Iris pigment epithelial cell (primary cell): Measurements from ENCODE around the gene ANKZF1.
"Not testable (repeated sequence)": the region's sequence is repeated elsewhere in the genome, so short reads cannot be mapped to it uniquely, and the experiment has no call there.

ENCODE experiments used
- DNase-seq: peaks from one replicate; pipeline ENCODE4 v3.0.0-alpha.2; 2011; ENCODE audit warnings: low read depth

The ANKZF1 gene

DNA sequence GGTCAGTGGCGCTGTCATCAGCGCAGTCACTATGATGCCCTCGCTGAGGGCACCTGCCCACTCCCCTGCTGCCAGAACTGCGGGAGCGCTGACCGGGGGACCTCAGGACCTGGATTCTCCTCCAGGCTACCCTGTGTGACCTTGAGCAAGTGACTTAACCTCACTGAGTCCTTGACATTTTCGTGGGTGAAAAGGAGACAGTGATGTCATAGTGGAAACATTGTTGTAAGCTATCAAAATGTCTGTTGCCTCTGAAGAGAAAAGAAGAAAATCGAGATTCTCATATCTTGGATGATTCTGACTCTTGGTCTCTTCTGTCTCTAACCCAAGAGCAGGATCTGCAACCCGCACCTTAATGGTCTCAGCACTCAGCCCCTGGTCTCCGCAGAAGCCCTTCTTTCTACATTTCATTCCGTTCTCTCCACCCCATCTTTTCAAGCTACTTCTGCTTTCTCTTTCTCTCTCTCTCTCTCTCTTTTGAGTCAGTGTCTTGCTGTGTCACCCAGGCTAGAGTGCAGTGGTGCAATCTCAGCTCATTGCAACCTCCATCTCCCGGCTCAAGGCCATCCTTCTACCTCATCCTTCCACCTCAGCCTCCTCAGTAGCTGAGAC is 25.1 kb downstream of the ANKZF1 start:
- DNase-seq: peak; percentile 29

DNA sequence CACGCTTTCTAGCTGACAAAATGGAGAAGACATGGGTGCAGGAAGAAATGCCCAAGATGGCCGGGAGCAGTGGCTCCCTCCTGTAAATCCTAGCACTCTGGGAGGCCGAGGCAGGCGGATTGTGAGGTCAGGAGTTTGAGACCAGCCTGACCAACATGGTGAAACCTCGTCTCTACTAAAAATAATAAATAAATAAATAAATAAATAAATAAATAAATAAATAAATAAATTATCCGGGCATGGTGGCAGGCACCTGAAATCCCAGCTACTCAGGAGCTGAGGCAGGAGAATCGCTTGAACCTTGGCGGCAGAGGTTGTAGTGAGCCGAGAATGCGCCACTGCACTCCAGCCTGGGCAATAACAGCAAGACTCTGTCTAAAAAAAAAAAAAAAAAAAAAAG is 29.3 kb downstream of the ANKZF1 start:
- not testable (repeated sequence) for DNase-seq

DNA sequence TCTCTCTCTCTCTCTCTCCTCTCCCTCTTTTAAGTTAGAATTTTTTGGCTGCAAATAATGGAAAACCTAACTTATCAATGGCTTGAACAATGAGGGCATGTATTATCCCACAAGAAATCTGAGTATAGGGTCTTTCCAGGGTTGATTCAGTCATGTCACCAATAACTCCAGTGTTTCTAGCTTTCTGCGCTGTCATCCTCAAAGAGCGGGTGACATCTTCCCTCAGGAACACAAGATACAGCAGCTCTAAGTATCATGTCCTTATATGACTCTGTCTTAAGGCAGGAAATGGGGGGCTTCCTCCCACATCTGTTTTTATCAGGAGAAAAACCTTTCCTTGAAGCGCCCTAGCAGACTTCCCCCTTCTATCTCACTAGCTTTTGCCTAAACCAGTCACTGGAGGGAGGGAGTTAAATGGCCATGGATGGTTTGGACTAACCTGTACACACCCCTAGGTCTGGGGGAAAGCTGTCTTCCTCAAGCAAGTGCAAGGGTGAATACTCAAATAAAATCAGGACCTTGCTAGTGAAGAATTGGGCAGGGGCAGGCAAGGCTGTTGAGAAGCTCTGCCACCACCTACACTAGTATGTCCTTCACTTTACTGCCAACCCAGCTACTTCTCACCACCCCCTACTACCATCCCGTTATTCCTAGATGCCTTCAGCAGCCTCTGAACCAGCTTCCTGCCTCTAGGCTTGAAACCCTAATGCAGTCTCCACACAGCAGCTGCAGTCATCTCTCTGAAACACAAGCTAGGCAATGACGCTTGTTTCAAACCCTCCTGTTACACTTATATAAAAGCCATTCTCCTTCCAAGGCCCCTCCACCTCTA is 31.6 kb downstream of the ANKZF1 start:
- no peak for DNase-seq

DNA sequence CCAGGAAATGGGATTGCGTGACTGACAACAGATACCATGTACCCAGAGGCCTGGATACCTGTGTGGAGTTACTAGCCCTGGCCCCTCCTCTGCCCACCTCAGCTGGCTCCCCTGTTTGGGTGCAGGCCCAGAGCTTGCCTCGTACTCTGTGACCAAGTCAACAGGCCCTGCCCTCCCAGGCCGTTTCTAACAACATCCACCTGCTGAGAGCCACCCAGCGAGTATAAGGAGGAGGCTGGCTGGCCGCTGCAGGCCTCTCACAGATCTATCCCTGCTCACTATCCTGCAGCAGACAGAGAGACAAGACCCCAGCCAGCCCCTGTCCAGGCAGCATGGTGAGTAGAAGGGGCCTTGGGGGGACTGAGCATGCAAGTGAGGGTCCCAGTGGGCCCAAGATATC is 36.6 kb downstream of the ANKZF1 start:
- no peak for DNase-seq

DNA sequence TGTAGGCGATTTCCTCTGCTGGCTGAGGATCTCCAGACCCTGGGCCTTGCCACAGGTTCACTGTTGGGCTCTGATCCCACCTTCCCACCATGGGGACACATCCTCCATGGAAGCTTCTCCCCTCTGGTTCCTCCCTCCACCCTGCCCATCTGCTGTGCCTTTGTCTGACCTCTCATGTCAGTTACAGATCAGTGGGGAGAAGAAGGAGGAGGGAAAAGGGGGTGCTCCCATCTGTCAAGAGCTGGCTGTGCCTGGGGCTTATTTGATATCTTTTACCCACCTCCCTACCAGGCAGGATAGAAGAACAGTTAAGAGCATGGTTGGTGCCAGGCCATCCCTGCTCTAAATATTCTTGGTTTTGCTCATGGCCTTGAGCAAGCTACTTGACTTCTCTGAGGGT is 37.3 kb downstream of the ANKZF1 start:
- no peak for DNase-seq

DNA sequence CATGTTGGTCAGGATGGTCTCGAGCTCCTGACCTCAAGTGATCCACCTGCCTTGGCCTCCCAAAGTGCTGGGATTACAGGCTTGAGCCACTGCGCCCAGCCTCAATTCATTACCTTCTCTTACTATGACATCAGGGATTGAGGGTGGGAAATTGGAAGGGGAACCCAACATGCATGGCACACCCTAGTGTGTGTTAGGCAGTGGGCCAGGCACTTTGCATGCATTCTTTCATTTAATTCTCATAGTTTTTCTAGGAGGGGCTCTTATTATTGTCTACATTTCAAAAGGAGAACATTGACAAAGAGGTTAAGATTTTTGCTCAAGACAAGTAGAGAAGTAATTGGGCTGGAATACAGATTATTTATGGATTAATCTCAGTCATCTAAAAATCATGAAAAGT is 38.7 kb downstream of the ANKZF1 start:
- DNase-seq: no peak

DNA sequence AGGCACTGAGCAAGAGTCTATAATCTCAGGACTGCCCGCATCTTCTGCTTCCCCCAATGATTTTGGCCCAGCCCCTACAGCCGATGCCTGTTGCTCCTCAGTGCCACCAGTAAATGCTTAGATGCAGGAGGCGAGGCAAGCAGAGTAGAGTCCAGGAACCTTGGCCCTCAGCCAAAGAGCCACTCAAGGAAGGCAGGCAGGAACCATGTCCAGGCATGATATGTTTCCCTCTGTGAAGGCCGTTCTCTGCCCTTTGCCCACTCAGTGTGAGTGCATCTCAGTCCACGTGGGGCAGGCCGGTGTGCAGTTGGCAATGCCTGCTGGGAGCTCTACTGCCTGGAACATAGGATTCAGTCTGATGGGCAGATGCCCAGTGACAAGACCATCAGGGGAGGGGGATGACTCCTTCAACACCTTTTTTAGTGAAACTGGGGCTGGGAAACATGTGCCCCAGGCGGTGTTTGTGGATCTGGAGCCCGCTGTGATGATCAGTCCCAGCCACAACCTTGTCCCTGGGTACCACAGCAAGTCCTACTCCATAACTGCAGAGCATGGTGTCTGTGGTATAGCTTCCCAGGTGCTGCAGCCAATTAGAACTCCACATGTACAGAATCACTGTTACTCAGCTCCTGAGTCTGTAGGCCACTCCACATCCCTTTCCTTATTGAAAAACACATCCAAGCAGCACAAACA is 39.9 kb downstream of the ANKZF1 start:
- DNase-seq: no peak

DNA sequence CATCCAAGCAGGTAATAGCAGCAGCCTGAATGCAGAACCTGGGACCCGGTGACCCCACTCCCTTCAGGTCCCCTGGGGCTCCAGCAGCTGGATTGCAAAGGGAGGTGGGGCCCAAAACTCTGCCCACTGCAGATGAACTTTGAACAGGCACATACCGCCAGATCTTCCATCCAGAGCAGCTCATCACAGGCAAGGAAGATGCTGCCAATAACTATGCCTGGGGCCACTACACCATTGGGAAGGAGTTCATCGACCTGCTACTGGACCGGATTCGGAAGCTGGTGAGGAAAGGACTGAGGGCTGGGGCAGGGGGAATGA is 40.4 kb downstream of the ANKZF1 start:
- no peak for DNase-seq

DNA sequence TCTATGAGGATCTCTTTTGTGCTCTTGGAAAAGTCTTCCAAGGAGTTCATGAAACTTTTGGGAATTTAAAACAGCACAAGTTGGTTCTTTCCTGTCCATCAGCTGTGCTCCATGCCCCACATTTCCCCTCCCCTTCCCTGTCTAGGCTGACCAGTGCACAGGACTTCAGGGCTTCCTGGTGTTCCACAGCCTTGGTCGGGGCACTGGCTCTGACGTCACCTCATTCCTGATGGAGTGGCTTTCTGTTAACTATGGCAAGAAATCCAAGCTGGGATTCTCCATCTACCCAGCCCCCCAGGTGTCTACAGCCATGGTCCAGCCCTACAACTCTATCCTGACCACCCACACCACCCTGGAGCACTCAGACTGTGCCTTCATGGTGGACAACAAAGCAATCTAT is 41.4 kb downstream of the ANKZF1 start:
- no peak for DNase-seq

DNA sequence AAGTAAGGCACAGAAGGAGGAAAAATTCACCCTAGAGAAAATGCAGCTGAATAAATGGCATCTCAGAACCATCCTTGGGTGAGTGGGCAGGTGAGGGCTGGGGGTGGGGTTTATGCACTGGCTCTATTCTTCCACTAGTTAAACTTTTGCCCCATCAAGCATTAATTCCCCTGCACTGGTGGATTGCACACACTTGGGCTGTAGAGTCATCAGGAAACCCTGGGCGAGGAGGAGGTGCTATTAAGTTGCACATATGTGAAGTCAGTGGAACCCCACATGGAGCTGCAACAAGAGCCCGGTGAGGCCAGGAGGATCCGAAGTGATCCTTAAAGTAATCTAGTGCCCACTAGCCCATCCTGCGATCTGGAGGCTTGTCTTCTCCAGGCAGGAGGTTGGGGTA is 42.8 kb downstream of the ANKZF1 start:
- no peak for DNase-seq

DNA sequence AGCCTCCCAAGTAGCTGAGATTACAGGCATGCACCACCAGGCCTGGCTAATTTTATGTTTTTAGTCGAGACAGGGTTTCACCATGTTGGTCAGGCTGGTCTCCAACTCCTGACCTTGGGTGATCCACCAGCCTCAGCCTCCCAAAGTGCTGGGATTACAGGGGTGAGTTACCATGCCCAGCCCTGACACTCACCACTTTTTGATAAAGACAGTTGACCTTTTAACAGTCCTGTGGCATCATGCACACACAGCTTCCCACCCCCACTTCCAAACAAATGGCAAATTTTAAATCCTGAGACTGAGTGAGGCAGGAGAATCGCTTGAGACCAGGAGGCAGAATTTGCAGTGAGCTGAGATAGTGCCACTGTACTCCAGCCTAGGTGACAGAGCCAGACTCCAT is 43.4 kb downstream of the ANKZF1 start:
- no peak for DNase-seq

DNA sequence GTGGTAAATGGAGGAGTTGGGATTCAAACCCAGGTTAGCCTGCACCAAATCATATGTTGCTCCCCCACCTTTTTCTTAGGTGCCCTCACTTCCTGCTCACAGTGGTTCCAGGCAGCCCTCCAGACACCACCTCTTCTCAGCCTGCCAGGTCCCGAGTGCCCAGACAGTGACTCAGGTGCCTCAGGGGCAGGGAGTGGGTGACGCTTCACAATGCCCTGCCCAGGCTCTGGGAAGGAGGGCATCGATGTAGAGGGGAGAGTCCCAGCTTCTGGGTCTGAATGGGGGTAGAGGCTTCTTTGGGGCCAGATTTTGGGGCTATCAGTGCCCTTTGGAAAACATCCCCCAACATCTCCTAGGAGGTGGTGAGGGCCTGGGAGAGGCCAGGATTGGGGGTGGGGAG is 44.3 kb downstream of the ANKZF1 start:
- DNase-seq: no peak

DNA sequence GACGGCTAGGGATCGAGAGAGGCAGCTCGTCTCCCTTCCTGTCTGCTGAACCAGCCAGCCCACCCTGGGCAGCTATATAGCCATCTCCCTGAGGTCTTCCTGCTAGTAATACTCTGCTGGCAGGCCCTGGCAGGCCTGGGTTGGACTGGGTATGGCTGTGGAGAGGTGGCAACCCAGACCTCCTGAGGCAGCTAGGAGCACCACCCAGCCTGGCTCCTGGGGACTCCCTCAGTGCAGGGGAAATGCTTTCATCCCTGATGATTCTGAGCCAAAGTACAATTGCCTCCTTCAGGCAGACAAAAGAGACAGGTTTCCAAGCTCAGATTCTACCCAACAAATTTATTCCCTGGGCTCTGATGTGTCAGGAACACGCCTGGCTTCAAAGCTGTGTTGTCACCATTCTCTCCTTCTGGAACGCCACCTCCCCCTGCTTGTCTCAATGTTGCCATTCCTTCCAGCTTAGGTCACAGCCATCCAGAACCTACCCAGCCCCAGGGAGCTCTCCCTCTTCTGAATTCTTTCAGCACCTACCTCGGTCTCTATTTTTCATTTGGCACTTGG is 44.8 kb downstream of the ANKZF1 start:
- peak; percentile 79 for DNase-seq

DNA sequence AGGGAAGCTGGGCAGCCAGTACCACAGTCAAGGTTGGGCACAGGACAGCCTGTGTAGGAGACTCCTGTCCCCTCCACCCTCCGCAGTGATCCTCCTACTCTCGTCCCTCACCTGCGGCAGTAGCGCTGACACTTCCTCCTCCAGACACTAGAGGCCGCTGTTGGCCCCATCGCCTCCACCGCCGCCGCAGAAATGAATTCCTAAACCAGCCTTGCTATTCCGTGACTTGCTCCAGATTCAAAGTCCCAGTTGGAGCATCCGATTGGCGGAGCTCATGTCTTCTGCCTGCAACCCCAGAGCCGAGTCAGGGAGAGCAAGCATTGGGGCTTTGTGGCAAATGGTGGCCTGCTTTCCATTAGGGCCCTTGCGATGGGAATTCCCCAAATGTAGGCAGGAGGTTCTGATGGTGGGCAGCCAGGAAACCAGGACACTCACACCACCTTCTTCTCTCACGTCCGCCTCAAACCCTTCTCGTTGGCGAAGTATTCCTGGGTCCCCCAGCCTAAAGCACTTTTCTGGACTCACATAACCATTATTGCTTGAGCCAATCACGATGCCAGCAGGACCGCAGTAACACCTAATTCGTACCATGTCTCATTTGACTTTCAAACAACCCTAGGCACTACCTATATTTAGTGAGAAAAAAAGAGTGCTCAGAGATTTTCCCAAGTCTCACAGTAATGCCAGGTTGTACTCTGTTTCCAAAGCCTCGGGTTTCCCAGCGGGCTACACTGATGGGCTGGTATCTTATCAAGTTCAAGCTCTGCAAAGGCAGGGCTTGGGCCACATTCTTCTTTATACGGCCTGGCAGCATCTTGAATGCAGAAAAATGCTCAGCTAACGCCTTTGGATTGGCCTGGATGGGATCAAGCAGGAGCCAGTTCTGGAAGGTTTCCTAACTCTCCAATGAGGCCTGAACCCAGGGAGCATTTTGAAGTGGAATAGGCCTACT is 48.4 kb downstream of the ANKZF1 start:
- peak; percentile 65 for DNase-seq

DNA sequence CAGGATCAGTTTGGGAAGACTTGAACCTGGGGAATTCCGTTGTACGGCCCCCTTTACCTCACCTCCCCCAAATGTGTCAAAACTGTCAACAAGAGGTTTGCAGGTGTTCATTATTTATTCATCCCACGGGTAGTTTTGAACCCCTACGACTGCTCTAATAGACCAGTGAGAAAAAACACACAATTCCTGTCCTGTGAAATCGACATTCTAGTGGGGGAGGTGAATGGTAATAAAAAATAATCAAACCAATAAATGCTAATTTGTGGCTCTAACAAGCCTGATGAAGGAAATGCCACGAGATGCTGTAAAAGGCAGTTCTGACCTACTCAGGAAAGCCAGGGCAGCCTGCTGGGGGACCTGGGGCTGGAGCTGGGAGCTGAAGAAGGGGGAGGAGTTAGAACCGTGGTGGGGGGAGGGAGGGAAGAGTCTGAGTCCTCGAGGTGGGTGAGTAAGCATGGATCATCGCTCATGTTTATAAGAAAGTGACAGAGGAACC is 49.1 kb downstream of the ANKZF1 start:
- DNase-seq: no peak

DNA sequence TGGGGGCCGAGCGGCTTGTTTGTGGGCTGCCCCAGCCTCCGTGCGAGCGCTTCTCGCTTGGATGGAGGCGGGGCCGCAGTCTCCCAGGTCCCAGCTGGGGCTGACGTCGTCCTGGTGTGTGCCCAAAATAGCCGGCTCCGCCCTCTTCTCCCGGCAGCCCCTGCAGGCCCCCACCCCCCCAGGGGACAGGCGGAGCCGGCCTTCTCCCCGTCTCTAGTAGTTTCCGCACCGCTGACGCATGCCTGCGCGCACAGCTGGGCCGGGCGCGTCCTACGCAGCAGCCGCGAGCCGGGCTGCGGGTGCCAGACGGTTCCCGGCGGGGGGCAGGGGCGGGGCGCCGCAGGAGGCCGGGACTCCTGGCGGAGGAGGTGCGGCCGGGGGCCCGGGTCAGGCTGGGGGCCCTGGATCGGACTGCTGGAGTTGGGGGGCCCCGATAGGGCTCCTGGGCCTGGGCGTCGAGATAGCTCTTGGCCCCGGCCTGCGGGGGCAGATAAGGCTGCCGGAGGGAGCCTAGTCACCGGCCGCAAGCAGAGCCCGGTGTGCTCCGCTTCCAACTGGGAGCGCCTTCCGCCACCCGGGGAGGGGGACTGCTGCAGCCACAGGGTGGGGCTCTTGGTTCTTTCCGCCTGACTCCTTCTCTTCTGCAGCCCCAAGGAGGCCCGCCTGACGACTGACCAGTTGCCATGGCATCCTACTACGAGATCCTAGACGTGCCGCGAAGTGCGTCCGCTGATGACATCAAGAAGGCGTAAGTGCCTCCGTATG is 49.7 kb downstream of the ANKZF1 start, which contains the start of gene DNAJB2:
Gene DNAJB2, plus strand, starts transcription at position 216 of the 765 bp plus-strand sequence. Its CDS starts 468 bp downstream, at position 684.
- peak; percentile 99 for DNase-seq

DNA sequence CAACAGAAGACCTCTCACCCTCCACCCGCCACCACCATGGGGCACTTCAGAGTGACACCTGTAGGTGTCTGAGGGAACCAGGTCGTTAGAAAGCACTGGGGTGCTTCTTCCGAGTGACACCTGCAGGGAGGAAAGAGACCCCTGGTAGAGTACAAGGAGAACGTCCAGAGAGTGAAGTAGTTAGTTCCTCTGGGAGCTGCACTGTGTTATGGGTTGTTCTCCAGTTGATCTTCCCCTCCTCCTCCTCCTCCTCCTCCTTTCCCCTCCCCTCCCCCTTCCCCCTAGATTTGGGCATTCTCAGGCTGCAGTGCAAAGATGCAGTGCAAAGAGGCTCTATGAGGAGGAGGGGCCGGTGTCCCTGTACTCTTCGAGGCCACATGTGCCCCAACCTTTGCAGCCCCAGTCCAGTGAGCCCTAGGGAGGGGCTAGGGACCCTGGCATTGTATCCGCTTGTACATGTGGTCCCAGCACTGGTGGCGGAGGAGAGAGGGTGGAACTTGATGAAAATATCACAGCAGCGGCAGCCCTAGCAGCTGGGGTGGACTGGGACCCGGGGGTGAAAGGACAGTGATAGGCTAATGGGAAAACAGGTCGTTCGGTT is 50.4 kb downstream of the ANKZF1 start:
- no peak for DNase-seq

DNA sequence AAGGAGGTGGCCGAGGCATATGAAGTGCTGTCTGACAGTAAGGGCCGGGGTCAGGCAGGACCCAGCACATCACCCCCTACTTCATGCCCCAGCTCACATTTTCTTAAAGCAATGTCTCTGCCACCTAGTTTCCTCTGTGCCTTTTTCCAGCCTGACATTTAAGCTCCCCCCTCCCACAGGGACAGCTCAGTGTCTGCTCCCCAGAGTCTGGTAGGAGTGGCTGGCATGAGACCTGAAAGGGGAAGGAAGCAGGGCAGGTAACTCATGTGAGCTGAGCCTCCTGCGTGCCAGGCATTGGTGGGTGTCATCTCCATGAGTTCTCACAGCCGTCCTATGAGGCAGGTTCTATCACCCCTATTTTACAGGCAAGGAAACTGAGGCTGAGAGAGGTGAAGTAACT is 51.0 kb downstream of the ANKZF1 start:
- DNase-seq: no peak

DNA sequence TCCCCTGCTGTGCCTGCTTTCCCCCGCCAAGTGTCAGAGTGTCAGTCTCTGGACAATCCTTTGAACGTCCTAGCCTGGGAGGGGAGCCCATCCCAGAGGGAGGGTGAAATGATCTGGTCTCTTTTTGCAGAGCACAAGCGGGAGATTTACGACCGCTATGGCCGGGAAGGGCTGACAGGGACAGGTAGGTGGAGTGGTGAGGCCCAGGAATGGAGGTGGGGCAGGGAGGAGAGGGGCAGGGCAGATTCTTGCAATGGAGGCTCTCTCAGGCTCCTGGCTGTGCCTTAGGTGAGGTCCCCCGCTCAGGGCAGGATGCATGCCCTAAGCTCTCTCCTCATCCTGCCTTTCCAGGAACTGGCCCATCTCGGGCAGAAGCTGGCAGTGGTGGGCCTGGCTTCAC is 52.0 kb downstream of the ANKZF1 start:
- no peak for DNase-seq

DNA sequence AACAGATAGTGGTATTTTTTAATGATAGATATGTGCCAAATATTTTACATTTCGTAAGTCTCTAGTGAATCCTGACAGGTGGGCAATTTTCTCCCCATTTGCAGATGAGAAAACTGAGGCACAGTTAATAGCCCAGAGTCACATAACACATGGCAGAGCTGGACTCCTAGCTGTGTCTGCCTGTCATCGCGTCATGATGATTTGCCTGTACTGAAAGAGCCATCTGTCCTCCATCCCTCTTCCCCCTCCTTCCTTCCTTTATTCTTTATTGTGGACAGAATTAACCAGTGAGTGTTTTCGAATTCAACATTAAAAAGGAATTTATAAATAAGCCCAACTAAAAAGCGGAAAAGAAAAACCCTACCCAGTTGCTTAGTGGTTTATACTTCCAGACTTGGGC is 52.8 kb downstream of the ANKZF1 start:
- DNase-seq: no peak
